Endodermal cell (in vitro differentiated cells): Measurements from ENCODE around the gene ELF5. TPM values are rescaled to one million over a fixed set of nuclear protein-coding genes. Genes with fewer than 3 reads are reported as not detected.

Source experiments
- DNase-seq: peaks from one replicate; pipeline ENCODE4 v3.0.0-alpha.2; 2017
- H3K27ac ChIP-seq: 2 replicates; pipeline ENCODE4 v1.5.1; 2013; ENCODE audit warnings: mild to moderate bottlenecking, low read depth, low read length, moderate library complexity
- H3K27me3 ChIP-seq: 2 replicates; pipeline ENCODE4 v1.6.1; 2013; ENCODE audit warnings: mild to moderate bottlenecking, low read length, moderate library complexity; ENCODE audit not compliant: insufficient read depth, control insufficient read depth, poor library complexity, severe bottlenecking
- H3K36me3 ChIP-seq: 2 replicates; pipeline ENCODE4 v1.7.0; 2013; ENCODE audit warnings: mild to moderate bottlenecking, low read length, moderate library complexity; ENCODE audit not compliant: control insufficient read depth, insufficient read depth
- H3K4me1 ChIP-seq: one replicate; pipeline ENCODE4 v1.7.0; 2013; ENCODE audit warnings: low read length; ENCODE audit not compliant: control insufficient read depth, insufficient read depth
- H3K4me3 ChIP-seq: 2 replicates; pipeline ENCODE4 v1.5.1; 2013; ENCODE audit warnings: mild to moderate bottlenecking, low read length, moderate library complexity
- H3K9ac ChIP-seq: 2 replicates; pipeline ENCODE4 v1.6.1; 2013; ENCODE audit warnings: mild to moderate bottlenecking, low read length, moderate library complexity; ENCODE audit not compliant: poor library complexity, severe bottlenecking; ENCODE audit errors: extremely low read depth
- H3K9me3 ChIP-seq: 2 replicates; pipeline ENCODE4 v1.6.1; 2013; ENCODE audit warnings: mild to moderate bottlenecking, low read length, moderate library complexity; ENCODE audit not compliant: control insufficient read depth
- H3K27ac Mint-ChIP-seq: 2 replicates; pipeline ENCODE4 v1.8.0; 2020; ENCODE audit warnings: mixed read lengths
- H3K27me3 Mint-ChIP-seq: 2 replicates; pipeline ENCODE4 v1.8.0; 2021; ENCODE audit warnings: mild to moderate bottlenecking, mixed read lengths; ENCODE audit not compliant: insufficient read depth
- H3K36me3 Mint-ChIP-seq: 2 replicates; pipeline ENCODE4 v1.8.0; 2020; ENCODE audit warnings: low read depth, mixed read lengths
- H3K4me1 Mint-ChIP-seq: 2 replicates; pipeline ENCODE4 v1.8.0; 2020; ENCODE audit warnings: mixed read lengths
- H3K4me3 Mint-ChIP-seq: 2 replicates; pipeline ENCODE4 v1.8.0; 2020; ENCODE audit warnings: mild to moderate bottlenecking, moderate library complexity, mixed read lengths
- H3K9me3 Mint-ChIP-seq: 2 replicates; pipeline ENCODE4 v1.8.0; 2020; ENCODE audit warnings: mild to moderate bottlenecking, mixed read lengths
- WGBS, 2 experiments: methylation state at CpG; one replicate each; pipeline versions ENCODE4 v1.1.5 to v1.1.7; 2013; ENCODE audit warnings: missing lambda C conversion rate in 2 of 2, mixed read lengths in 1 of 2; ENCODE audit not compliant: insufficient coverage in 1 of 2, insufficient read length in 1 of 2; 5-methylcytosine and 5-hydroxymethylcytosine counted together
- total RNA-seq, 2 donors: library from RNA; stranded (reverse); fragmentation: NEBNext Ultra II Directional in 1 of 2; extraction: Animal tissue kit (Norgen Biotek cat#: 25700) in 1 of 2; gene quantifications; 2 replicates in 1 of 2; 3 replicates in 1 of 2; pipeline ENCODE4 v1.2.1, GENCODE V29; 2021
- TF ChIP-seq, protein P1 (sequence below): fragments of 200-600 bp; sonication (generic); conservative IDR thresholded peaks from 2 replicates; pipeline ENCODE4 v1.5.0; 2021; ENCODE audit warnings: antibody characterized with exemption, mild to moderate bottlenecking

The ELF5 gene
- total RNA-seq, 2 donors from 2014 or later = not detected

DNA sequence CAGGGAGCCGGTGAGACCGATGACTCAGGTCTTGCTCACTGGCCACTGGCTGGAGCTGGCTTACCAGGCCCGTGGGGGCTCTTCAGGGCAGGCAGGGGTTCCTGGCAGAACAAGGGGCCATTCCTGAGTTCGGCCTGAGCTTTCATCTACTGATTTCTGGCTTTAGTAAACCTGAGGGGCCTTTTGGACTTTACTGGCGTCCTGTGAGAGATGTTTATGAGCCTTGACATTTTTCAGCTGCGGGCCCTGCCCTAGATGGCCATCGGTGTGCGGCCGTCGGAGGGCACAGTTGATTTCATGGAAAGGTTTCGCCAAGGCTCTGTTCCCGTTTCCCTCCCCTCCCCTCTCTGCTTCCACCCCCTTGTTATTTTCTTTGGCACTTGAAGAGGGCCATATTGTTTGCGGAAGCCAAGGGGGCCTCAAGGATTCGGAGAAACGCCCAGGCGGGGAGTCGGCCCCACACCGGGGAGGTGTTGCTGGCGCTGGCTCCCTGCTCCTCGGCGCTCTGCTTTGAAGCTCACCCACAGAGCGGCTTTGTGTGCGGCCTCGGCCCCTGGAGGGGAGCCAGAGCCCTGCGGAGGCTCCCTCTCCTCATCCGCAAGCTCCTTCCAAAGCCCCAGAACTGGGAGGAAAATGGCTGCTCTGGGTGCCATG is 17.7 kb downstream of the ELF5 start:
- no peak overlapping the region for H3K9ac ChIP-seq
- peaks cover under 1% of the 10 kb centered on the region for H3K4me1 ChIP-seq
- Mint-ChIP-seq H3K27ac (no peak overlapping the region), H3K4me1 (peaks cover under 1% of the 10 kb centered on the region), H3K27me3 (no peaks in the 10 kb centered on the region), H3K4me3 (no peak overlapping the region), H3K36me3 (no peaks in the 10 kb centered on the region), H3K9me3 (no peaks in the 10 kb centered on the region)
- WGBS, 2 experiments = 90 to 91% methylated on average over 11 to 26 of the region's 26 CpGs
- no peak for DNase-seq
- TF ChIP-seq, protein P1, sequence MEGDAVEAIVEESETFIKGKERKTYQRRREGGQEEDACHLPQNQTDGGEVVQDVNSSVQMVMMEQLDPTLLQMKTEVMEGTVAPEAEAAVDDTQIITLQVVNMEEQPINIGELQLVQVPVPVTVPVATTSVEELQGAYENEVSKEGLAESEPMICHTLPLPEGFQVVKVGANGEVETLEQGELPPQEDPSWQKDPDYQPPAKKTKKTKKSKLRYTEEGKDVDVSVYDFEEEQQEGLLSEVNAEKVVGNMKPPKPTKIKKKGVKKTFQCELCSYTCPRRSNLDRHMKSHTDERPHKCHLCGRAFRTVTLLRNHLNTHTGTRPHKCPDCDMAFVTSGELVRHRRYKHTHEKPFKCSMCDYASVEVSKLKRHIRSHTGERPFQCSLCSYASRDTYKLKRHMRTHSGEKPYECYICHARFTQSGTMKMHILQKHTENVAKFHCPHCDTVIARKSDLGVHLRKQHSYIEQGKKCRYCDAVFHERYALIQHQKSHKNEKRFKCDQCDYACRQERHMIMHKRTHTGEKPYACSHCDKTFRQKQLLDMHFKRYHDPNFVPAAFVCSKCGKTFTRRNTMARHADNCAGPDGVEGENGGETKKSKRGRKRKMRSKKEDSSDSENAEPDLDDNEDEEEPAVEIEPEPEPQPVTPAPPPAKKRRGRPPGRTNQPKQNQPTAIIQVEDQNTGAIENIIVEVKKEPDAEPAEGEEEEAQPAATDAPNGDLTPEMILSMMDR = no peak
- H3K27ac ChIP-seq = no peak overlapping the region
- H3K4me3 ChIP-seq = no peak overlapping the region
- no peaks in the 10 kb centered on the region for H3K27me3 ChIP-seq
- H3K36me3 ChIP-seq = no peaks in the 10 kb centered on the region
- H3K9me3 ChIP-seq = no peaks in the 10 kb centered on the region

DNA sequence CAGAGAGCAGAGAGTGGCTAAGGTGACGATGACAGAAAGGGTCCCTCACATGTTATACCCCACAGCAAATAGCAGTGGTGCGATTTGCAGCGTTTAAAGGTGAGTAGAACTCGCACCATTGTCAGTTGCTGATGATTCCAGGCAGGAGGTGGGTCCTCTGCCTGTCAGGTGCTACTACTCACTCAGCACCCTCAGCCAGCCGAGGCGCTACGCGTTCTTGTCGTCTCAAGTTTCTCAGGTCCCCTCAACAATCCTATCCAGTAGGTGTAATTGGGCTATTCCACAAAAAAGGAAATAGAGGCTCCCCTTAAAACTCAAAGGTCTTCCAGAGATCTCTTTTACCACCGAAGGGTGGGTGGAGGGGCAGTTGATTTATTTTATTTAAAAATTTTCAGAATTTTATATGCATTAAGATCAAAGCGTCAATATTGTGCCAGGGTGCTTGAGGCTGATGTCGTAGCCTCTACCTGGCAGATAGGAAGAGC is 18.3 kb downstream of the ELF5 start:
- no peaks in the 10 kb centered on the region for H3K36me3 Mint-ChIP-seq
- no peak overlapping the region for H3K4me3 Mint-ChIP-seq
- no peaks in the 10 kb centered on the region for H3K9me3 Mint-ChIP-seq
- Histone ChIP-seq H3K9ac (no peak overlapping the region), H3K27ac (no peak overlapping the region), H3K4me3 (no peak overlapping the region), H3K9me3 (no peaks in the 10 kb centered on the region), H3K4me1 (peaks cover 3% of the 10 kb centered on the region), H3K27me3 (no peaks in the 10 kb centered on the region), H3K36me3 (no peaks in the 10 kb centered on the region)
- peak; percentile 45 for DNase-seq
- H3K4me1 Mint-ChIP-seq = peaks cover 6% of the 10 kb centered on the region
- WGBS, 2 experiments = 94 to 100% methylated on average over 2 to 11 of the region's 12 CpGs
- H3K27me3 Mint-ChIP-seq = no peaks in the 10 kb centered on the region
- TF ChIP-seq, protein P1 = no peak
- no peak overlapping the region for H3K27ac Mint-ChIP-seq

DNA sequence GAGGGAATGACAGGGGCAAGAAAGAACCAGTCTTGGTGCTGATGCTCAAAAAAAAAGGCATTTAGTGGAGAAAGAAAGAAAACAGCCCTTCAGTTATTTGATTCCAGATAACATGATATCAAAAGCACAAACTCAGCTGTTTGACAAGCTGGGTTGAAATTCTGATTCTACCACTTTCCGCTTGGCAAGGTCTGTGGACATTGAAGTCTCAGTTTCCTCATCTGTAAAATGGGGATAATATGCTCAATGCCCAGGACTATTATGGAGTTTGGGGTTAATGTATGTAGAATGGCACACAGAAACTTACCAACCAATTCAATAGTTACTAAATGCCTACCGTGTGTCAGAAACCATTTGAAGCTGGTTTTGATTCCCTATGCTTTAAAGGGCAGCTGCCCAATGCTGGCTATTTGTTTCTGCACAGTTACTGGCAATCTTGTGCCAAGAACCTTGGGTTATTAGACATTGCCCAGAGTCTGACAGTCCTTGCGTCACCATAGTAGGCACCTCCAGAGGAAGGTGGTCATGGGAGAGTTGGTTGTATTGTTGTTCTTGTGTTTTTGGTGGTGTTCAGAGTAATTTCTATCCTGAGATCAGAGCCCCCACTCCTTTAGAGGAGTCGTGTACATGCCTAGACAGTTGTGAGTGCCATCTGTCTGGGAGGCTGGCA is 19.5 kb downstream of the ELF5 start:
- Mint-ChIP-seq H3K9me3 (no peaks in the 10 kb centered on the region), H3K4me3 (no peak overlapping the region)
- no peaks in the 10 kb centered on the region for H3K9me3 ChIP-seq

More for the DNA sequence above, 19.5 kb downstream of the ELF5 start:
- TF ChIP-seq, protein P1 = no peak
- Histone ChIP-seq H3K9ac (no peak overlapping the region), H3K36me3 (no peaks in the 10 kb centered on the region), H3K27ac (no peak overlapping the region), H3K27me3 (no peaks in the 10 kb centered on the region), H3K4me3 (no peak overlapping the region), H3K4me1 (peaks cover 3% of the 10 kb centered on the region)
- no peaks in the 10 kb centered on the region for H3K36me3 Mint-ChIP-seq
- WGBS, 2 experiments = 72 to 100% methylated on average over 2 to 4 of the region's 4 CpGs
- H3K27ac Mint-ChIP-seq = no peak overlapping the region
- no peak for DNase-seq
- peaks cover 3% of the 10 kb centered on the region for H3K27me3 Mint-ChIP-seq
- H3K4me1 Mint-ChIP-seq = peaks cover 7% of the 10 kb centered on the region
